IPS-18c (cell line): ENCODE measurements around the gene HOXA7.
A peak's percentile ranks its signal among the peaks of the same experiment; 100 is the strongest.

Experiments used
- H3K4me3 ChIP-seq: 2 replicates; pipeline ENCODE4 v1.7.0; 2013; ENCODE audit warnings: low read depth, mild to moderate bottlenecking, low read length, moderate library complexity; ENCODE audit not compliant: insufficient read depth
- H3K9me3 ChIP-seq: one replicate; pipeline ENCODE4 v1.6.1; 2013; ENCODE audit warnings: mild to moderate bottlenecking, low read length, moderate library complexity; ENCODE audit not compliant: control insufficient read depth, insufficient read depth

HOXA7 gene

GRCh38 chr7:27138472-27138871 is 18.0 kb downstream of the HOXA7 start:
- no peak overlapping the region for H3K4me3 ChIP-seq
- H3K9me3 ChIP-seq: peaks cover 5% of the 10 kb centered on the region

DNA sequence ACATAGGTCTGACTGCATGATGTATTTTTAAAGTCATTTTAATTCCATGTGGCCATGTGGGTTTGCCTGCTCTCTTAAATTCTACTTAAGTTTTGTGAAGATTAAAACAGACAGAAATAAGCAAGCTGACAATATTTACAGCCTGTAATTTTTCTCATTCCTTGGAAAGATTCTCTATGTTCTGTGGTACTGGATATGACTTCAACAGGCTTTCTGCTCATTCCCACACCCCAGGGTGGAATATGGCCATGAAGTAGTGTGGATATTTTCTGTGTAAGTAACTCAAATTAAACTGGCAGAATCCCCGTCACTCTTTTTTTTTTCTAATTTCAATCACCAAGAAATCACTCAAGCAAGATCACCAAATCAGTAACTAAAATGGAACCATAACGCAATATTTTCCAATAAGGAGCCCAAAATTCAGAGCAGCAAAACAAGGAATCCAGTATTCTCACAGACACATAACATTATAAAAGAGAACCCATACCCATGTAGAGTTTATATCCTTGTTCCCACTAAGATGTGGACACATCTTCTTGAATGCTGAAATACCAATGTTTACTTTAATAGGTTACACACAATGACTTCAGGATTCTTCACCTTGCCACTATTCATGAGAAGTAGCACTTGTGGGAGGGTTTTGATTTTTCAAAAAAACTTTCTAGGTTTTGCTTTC is 18.7 kb downstream of the HOXA7 start:
- H3K4me3 ChIP-seq: no peak overlapping the region
- H3K9me3 ChIP-seq: no peaks in the 10 kb centered on the region

- Histone ChIP-seq H3K4me3 (no peak overlapping the region), H3K9me3 (no peaks in the 10 kb centered on the region)
Measured at GRCh38 chr7:27134392-27134791, 22.1 kb downstream of the HOXA7 start.

GRCh38 chr7:27133409-27134231 is 22.9 kb downstream of the HOXA7 start:
- Histone ChIP-seq H3K4me3 (no peak overlapping the region), H3K9me3 (no peaks in the 10 kb centered on the region)

- H3K4me3 ChIP-seq: no peak overlapping the region
- H3K9me3 ChIP-seq: no peaks in the 10 kb centered on the region
Measured at GRCh38 chr7:27132978-27133377, 23.5 kb downstream of the HOXA7 start.

GRCh38 chr7:27132214-27132613 is 24.3 kb downstream of the HOXA7 start:
- Histone ChIP-seq H3K9me3 (no peaks in the 10 kb centered on the region), H3K4me3 (no peak overlapping the region)

DNA sequence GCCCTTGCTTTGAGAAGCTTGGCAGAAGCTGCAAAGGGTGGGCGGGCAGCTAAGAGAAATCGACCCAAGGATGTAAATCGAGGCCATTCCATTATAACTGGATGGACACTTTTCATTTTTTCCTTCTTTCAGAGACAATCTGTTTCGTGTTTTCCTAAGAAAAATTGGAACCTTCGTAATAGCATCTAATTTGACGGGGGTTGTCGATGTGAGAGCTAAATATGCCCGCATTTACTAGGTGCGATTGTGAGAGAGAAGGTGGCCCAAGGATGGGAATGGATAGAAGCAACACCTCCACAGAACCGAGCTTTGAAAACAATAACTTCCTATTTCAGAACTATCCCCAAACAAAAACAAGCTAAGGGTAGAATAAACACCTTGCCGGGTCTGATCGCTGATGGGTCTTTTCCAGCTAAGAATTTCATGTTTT is 25.1 kb downstream of the HOXA7 start:
- Histone ChIP-seq H3K9me3 (no peaks in the 10 kb centered on the region), H3K4me3 (no peak overlapping the region)

DNA sequence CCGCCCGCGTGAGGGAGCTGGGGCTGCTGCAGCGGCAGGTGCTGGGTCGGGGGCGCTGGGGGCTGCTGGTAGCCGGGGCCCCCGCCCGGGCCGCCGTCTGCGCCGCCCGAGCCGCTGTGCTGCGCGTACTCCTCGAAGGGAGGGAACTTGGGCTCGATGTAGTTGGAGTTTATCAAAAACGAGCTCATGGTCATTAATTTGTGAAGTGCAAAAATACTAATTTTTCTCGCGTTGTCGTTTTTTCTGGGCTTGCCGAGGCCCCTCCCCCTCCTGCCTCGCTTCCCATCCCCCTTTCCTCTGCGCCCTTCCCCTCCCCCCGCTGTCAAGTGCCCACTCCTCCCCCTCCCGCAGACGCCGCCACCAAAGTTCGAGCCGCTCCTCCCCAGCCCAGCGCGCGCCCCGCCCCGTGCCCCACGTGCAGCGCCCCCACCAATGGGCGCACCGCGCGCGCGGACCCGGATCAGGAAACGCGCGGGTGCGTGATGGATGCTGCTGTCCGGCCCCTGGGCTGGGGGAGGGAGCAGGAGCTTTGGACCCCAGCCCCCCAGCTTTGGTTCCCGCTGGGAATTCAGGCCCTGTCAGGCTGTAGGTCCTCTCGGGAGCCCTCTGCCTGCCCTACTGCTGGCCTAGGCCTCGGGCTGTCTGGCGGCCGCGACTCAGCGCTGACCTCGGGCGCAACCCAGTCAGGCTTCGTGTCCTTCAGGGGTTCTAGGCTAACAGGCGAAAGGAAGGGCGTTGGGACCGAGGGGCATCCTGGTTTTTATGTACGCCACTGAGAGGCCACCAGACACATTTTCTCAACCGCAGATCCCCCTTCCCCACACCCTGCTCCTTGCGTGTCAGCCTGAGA is 25.7 kb downstream of the HOXA7 start, which contains the start of gene HOXA4:
HOXA4 (minus strand) TSS at position 218 of the 850 bp plus-strand sequence; CDS start at position 194, 24 bp downstream.
- Histone ChIP-seq H3K9me3 (no peaks in the 10 kb centered on the region), H3K4me3 (peak within 1 kb of the TSS; percentile 57)

- H3K4me3 ChIP-seq: peak overlapping the region; percentile 57; the same call in 1 of the 2 replicates
- H3K9me3 ChIP-seq: peaks cover 2% of the 10 kb centered on the region
Measured at GRCh38 chr7:27129729-27130539, 26.5 kb downstream of the HOXA7 start.

GRCh38 chr7:27128776-27129728 is 27.4 kb downstream of the HOXA7 start:
- Histone ChIP-seq H3K9me3 (peaks cover 2% of the 10 kb centered on the region), H3K4me3 (no peak overlapping the region)

- Histone ChIP-seq H3K9me3 (peaks cover 2% of the 10 kb centered on the region), H3K4me3 (no peak overlapping the region)
Measured at GRCh38 chr7:27128034-27128433, 28.4 kb downstream of the HOXA7 start.

- no peak overlapping the region for H3K4me3 ChIP-seq
- H3K9me3 ChIP-seq: peaks cover 2% of the 10 kb centered on the region
Measured at GRCh38 chr7:27126596-27127327, 29.7 kb downstream of the HOXA7 start.

- Histone ChIP-seq H3K4me3 (no peak overlapping the region), H3K9me3 (peaks cover 2% of the 10 kb centered on the region)
Measured at GRCh38 chr7:27125986-27126394, 30.5 kb downstream of the HOXA7 start.

DNA sequence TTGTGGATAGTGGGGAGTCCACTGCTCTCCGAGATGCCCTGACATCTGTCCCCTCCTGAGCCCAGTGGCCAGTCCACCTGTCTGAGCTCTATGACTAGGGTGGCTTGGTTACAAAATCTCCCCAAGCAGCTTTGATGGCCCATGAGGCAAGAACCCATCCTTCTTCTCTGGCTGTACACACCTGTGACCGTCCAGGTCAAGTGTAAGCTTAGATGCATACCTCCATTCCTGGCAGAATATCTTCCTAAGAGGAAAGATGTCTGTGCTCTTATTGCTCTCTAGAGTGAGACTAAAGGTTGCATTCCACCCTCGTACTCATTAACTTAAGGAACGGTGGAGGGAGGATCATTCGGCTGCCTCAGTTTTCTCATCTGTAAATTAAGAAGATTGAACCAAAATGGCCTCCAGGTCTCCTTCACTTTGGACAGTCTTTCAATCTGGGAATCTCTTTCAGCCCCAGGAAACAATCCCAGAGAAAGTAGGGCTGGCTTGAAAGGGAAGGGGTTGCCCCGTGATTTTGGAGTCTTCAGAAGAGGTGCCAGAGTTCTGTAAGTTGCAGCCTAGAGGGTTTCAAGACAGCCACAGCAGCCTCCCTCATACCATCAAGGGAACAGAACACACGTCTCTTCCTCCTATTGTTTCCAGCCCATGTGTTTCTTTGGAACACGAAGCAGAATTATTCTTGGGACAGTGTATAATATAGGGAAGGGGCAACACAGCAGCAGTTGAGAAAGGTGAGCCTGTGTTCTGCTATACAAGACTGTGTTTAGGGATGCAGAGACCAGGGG is 31.4 kb downstream of the HOXA7 start:
- Histone ChIP-seq H3K4me3 (no peak overlapping the region), H3K9me3 (peaks cover 2% of the 10 kb centered on the region)
